Suppressor macrophage treated with lipopolysaccharide for 4 hours (primary cell): ENCODE data around the gene MMP7.
"Not testable (repeated sequence)": the region's sequence is repeated elsewhere in the genome, so short reads cannot be mapped to it uniquely, and the experiment has no call there.

Experiments
- DNase-seq: peaks from one replicate; pipeline ENCODE4 v3.0.0-alpha.2; 2020

Gene MMP7

DNA sequence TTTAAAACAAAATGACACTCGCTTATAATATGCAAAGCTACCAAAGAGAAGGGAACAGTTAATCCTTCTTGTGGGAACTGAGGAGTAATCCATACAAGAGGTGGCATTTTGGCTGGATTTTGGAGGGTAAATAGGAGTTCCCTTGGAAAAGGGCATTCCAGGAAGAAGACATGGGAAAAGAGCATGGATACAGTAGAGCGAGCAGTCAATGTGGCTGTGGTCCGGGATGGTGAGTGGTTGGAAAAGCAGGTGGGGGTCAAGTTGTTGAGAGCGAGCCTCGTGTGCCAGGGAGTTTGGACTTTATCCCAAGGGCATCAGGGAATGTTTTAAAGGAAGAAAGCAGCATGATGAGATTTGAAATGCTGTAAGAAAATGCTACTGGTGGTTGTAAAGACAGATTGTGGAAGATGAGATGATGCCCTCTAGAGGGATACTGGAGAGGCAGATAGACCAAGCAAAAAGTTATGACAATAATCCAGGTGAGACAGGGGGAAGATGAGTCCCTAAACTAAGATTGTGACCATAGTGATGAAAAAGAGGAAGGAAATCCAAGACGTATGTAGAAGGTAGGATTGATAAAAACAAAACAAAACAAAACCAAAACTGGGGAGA, 3.8 kb upstream of the MMP7 start:
- DNase-seq, result no peak

DNA sequence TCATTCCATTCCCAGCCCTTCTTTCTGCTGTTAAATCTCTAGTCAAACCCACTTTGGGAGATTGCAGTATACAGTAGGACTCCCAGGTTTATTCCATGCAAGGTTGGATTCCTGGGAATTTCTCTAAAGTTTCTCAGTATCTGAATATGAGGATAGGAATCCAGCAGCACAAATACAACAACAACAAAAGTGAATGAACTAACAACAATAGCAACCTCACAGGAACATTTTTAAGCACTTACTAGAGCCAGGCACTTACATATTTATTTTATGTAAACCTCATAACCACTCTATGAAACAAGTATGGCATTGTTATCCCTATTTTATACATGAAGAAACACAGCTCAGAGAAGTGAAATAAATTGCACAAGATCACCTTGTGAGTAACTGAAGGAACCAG, 1.9 kb downstream of the MMP7 start:
- no peak for DNase-seq

DNA sequence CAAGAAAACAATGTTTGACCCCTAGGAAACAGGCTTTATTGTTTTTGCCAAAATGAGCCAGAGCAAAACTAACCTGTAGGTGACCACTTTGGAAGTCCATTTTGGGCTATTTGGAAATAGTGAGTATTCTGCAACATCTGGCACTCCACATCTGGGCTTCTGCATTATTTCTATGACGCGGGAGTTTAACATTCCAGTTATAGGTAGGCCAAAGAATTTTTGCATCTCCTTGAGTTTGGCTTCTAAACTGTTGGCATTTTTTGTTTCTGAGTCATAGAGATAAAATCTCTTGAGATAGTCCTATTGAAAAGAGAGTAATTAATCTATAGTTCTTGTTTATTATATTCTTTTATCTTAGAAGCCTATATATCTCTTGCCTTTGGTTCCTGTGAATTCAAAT, 2.9 kb downstream of the MMP7 start:
- no peak for DNase-seq

DNA sequence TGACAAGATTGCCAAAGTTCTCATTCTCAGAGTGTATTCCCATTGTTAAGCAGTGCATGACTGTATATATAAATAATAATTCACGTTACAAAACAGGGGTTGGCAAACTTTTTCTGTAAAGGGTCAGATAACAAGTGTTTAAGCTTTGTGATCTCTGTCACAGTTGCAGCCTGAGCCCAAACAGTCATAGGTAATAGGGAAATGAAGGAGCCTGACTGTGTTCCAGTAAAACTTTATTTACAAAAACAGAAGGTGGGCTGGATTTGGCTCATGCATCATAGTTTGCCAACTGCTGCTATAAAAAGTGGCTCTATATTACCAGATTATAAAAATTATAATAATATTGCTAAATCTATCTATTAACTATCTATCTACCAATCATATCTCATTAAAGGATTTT, 3.5 kb downstream of the MMP7 start:
- DNase-seq, result no peak

DNA sequence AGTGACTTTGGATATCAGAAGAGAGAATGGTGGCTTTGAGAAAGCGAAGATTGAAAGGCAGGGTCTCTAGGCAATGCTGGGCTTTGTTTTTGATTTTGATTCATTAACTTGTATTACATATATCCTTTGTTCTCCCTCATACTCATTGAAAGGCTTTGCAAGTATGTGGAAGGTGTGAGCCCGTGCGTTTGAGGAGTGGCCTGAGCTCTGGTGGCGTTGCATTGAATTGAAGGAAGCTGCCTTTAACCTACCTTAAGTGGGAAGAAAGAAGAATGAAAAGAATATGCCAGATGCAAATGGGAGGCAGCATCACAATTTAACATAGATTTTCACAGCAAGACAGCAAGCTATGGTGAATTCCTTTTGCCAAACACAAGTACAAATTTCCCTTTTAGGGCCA, 6.7 kb downstream of the MMP7 start:
- DNase-seq, result no peak

DNA sequence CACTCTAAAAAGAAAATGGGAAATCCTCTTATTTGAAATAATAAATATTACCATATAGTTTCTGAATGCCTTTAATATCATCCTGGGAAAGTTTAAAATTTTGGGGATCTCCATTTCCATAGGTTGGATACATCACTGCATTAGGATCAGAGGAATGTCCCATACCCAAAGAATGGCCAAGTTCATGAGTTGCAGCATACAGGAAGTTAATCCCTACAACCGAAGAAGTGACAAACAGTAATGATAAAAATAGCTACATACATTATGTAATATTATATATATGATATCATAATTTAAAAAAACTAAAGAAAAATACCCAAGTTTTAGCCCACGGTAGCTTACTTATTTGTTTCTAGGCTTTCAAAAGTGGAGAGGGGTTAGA, 7.4 kb downstream of the MMP7 start:
- no peak for DNase-seq

DNA sequence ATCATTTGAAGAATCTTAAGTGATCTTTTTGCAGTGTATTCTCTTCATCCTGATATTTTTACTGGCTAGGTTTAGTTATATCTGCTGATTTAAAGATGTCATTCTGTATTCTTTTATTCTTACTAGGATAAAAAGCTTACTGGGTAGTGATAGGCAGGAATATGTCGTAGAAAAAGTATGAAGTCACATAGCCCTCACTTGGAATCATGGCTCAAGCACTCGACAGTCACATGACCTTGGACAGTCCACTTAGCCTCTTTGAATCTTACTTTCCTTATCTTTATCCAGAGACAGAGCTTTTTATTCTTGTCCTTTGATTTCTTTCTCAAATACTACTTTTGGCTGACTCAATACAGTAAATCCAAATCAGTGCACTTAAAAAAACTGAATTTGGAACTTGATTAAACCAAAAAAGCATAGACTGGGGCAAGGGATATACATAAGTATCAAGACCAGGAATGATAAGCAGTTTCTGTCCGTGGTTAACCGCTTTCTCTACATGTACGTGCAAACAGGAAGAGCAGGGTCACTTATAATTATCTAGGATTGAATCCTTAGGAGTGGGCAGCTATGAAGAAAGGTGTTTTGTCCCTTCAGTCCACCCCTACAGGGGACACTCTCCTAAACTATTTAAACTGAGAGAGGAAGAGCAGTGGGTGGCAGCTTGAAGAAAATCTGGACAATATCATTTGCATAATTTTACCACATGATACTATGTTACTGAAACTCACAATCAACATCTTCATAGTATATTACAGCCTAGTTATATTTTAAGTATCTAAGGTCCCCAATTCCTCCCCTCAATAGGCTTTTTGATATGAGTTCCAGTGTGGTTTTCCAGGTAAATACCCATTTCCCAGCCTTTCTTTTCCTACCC, 8.0 kb downstream of the MMP7 start:
- no peak for DNase-seq

DNA sequence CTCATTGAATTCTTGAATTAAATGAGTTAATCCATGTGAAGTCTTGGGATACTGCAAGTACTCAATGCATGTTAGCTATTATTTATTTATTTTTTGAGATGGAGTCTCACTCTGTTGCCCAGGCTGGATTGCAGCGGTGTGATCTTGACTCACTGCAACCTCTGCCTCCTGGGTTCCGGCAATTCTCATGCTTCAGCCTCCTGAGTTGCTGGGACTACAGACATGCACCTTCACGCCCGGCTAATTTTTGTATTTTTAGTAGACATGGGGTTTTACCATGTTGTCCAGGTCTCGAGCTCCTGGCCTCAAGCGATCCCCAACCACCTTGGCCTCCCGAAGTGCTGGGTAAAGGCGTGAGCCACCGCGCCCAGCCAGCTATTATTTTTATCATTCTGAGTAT, 9.4 kb downstream of the MMP7 start:
- no peak for DNase-seq

DNA sequence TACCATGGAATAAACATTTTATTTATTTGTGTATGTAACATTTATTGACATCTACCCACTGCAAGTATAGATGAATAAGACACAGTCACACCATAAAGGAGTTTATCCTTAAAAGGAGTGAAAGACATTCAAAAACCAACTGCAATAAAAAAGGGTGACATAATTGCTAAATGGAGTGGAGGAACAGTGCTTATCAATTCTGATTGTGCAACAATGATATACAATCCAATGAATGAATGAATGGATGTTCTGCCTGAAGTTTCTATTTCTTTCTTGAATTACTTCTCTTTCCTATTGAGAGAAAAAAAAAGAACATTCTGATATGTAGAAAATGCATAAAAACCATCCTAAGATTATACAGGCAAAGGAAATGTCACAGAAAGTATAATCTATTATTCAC, 10.0 kb downstream of the MMP7 start:
- DNase-seq, result no peak

DNA sequence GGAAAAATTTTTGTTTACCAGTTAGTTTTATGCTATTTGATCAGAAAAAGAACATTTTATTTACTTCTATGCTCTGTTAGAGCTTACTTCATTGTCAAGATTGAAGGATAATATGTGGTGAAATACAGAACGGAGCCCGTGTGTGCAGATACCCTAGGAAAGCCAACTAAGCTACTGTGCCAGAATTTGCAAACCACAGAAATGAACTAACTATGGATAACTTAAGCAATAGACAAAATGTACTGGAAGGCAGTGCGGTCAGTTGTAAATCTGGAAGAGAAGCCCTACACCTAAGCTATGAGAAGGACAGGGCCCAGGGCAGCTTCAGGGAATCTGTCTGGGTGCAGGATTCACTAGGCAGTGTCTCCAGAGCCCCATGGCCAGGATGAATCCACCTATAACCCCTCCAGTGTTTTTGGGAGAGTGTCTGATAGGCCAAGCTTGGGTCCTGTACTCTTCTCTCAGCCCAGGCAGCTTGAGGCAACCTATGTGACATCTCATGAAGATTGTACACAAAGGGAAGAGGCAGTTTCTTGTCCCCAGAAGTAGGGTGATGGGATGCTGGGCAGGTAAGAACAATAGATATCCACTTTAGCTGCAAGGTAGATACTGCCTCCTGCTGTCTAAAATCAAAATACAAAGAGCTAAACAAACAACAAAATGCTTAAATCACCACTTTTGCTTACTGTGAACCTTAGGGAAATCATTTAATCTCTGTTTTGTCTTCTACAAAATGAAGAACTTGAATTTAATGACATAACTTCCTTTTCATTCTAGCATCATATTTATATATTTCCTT, 12.1 kb downstream of the MMP7 start:
- no peak for DNase-seq

DNA sequence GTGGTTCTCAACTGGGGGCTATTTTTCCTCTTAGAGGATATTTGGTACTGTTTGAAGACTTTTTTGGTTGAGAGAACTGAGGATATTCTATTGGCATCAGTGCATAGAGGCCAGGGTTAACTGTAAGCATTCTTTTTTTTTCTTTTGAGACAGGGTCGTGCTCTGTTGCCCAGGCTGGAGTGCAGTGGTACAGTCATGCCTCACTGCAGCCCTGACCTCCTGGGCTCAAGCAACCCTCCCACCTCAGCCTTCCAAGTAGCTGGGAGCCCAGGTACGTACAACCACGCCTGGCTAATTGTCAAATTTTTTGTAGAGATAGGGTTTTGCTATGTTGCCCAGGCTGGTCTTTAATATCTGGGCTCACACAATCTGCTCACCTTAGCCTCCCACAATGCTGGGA, 12.9 kb downstream of the MMP7 start:
- DNase-seq, result no peak

DNA sequence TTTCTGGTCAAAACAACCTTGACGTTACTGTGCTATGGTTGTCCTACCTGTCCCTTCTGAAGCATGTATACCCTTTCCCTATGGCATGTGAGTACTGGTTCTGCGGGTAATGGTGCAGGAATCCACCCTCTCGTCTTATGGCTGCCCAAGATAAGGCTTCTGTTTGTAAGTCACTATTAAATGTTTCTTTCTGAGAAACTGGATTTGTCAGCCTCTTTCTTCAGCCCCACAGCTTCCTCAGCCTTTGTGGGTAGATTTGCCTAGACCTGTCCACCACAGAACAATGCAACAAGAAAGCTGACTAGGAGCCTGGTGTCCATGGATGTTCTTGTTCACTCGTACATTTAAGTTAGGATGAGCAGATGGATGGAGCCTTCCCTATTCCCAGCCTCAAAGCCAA, 14.4 kb downstream of the MMP7 start:
- no peak for DNase-seq

DNA sequence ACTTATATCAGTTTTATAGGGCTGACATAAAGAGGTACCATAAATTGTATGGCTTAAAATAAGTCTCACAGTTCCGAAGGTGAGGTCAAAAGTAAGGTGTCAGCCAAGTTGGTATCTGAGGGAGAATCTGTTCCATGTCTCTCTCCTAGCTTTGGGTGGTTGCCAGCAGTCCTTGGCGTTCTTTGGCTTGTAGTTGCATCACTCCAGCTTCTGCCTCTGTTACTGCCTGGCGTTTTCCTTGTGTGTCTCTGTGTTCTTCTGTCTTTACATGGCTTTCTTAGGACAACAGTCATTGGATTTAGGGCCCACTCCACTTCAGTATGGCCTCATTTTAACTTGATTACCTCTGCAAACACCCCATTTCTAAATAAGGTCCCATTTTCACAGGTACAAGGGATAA, 16.7 kb downstream of the MMP7 start:
- DNase-seq, result no peak

DNA sequence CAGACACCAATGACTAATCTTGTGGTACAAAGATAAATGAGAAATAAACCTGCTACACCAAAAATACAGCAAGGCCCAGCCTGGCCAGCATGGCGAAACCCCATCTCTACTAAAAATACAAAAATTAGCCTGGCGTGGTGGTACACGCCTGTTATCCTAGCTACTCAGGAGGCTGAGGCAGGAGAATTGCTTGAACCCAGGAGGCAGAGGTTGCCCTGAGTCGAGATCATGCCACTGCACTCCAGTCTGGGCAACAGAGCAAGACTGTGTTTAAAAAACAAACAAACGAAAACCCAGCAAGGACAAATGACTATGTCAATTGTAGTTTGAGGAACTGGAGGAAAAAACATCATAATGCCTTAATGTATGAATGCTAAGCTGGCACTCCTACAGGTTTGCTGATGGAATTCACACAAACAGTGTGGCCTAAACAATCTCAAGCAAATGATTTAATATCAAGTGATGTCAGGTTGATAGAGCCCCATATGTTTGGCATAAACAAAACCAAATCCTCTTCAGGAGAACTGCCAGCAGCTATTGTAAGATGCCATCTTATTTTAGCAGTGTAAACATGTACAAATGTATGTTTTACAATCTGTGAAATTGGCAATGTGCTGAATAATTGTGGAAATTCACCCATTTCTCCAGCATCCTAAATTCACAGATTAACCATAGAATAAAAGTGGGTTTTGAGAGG, 20.0 kb downstream of the MMP7 start:
- no peak for DNase-seq

DNA sequence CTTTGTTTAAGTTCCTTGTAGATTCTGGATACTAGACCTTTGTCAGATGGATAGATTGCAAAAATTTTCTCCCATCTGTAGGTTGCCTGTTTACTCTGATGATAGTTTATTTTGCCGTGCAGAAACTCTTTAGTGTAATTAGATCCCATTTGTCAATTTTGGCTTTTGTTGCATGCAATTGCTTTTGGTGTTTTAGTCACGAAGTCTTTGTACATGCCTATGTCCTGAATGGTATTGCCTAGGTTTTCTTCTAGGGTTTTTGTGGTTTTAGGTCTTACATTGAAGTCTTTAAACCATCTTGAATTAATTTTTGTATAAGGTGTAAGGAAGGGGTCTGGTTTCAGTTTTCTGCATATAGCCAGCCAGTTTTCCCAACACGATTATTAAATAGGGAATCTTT, 27.7 kb downstream of the MMP7 start:
- DNase-seq, result not testable (repeated sequence)

DNA sequence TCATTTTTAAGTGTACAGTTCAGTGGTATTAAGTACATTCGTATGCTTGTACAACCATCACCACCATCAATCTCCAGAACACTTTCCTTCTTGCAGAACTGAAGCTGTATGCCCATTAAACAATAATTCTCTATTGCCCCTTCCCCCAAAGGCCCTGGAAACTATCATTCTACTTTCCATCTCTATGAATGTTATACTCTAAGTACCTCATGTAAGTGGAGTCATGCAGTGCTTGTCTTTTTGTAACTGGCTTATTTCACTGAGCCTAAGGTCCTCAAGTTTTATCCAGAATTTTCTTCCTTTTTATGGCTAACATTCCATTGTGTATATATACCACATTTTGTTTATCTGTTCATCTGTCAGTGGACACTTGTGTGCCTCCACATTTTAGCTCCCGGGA, 29.7 kb downstream of the MMP7 start:
- DNase-seq, result no peak

DNA sequence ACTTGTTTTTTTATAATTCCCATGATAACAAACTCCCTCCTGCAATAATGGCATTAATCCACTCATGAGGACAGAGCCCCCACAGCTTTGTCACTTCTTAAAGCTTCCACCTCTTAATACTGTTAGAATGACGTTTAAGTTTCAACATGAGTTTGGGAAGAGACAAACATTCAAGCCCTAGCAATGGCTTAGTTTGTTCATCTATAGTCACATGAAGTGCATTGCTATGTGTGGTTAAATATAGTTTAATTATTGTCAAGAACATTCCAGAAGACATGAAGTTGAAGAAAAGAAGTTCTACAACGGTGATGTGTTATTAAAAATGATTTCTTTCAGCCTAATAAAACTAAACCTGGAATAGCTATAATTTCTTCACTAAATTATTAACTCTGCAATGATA, 30.6 kb downstream of the MMP7 start:
- no peak for DNase-seq

DNA sequence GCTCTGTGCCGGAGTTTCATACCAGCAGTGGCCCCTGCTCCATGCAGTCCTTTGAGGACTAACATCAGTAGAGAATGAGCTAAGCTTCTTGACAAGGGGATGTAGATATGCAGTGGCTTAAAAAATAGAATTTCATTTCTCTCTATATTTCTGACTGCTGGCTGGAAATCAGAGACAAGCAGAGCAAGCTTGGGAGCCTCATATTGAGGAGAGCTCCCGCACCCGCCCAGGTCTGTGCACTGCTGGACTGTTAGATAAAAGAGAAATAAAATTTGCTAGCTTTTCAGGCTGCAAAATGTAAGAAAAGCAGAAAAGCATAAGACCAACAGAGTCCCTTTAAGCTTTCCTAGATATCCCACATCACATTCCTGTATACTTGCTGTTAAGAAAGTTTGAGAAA, 31.4 kb downstream of the MMP7 start:
- DNase-seq, result no peak

DNA sequence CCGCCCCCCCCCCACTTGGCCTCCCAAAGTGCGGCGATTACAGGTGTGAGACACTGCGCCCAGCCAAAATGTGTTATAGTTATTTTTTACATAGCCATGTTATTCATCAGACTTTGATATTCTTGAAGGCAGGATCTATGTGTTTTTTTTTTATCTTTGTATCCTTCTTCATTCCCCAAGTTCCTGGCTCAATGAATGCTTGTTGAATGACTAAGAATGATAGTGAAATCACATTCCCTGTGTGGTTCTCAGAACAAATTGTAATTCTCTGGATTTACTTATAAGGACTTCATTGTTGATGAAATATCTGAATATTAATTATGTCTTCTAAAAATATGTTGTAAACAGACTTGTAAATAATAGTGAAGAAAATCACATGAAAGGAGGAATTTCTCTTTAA, 33.5 kb downstream of the MMP7 start:
- no peak for DNase-seq

DNA sequence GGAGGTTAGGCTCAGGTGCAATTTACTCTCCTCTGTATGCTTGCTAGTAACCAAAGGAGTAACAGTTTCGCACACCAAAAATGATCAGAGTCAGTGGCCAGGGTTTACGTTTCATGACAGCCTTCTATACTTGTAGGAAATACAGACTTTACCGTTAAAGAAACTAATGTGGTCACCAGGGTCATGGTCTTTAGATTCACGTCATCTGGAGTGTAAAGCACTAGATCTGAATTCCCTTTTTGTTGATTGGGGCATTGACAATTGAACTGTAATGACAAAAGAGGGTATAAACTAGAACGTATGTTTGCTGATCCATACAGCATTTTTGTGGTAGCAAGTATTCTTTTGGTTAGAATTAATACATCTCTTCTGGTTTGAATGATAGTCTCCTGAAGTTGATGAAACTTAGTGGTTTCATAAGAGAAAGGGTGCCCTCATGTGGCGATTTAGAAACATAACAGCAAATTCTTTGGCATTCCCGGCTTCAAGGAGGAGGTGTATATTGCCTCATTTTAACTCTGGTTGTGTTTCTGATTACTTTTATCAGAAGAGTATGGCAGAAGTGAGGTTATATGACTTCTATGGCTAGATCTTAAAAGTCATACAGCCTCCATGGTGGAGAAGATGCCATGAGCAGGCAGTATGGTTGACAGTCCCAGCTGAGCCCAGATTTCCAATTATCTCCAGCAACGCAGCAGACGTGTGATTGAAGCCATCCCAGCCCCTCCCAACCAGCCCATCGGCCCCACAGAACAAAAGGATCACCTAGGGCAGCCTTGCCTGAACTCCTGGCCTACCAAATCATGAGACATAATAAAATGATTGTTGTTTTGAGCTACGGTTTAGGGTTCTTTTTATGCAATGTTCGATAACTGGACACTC, 35.1 kb downstream of the MMP7 start:
- DNase-seq, result peak; percentile 89

DNA sequence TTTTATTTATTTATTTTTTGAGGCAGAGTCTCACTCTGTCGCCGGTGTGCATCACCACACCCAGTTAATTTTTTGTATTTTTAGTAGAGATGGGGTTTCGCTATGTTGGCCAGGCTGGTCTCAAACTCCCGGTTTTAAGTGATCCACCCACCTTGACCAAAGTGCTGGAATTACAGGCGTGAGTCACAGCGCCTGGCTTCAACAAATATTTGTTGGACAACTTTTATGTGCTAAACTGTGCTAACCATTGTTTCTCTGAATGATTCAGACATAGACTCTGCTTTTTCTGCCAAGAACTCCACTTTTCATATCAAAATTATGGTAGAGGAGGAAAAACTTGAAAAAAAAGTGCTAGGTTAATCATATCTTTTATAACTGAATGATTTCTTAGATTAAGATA, 36.3 kb downstream of the MMP7 start:
- no peak for DNase-seq

DNA sequence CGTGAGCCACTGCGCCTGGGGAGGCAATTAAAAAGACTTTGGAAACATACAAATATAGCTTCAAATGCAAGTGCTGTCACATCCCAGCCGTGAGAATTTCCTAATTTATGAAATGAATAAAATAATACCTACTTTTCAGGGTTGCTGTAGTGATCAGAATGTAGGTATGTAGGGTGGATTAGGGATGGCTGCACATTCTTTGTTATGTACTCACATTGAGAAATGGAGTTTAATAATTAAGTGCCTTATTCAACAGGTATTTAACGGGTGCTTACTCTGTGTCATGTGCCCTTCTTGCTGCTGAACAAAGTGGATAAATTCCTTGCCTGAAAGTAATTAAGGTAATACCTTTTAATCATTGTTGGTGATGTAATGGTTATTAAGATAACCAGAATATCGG, 37.0 kb downstream of the MMP7 start:
- DNase-seq, result no peak
